ENCODE measurements around the gene HIVEP2. TPM values are rescaled to one million over a fixed set of nuclear protein-coding genes. Genes with fewer than 3 reads are reported as not detected.

The HIVEP2 gene
- total RNA-seq, 1 experiment from 2014 or later, result 3.0 TPM

DNA sequence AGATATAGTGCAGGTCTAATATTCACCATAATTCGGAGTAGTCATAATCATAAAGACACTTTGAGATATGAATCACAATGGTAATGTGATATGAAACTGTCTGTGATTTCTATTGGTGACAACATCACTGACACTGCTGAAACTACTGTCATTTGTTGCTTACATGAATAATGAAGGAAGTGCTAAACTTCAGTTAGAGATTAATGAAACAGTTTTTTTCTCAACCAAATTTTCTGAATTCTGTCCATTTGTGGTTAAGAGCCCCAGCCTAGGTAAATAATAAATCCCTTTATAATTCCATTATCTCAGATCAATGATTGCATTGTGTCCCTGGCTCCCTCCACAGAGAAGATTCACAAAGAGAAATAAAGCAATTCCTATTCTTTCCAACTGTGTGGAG, 122.6 kb downstream of the HIVEP2 start:
- H3K79me2 ChIP-seq (ENCODE audit: low read length), result no peaks in the 10 kb centered on the region
- no peak overlapping the region for H3K4me2 ChIP-seq (ENCODE audit: low read depth, low read length, poor library complexity, severe bottlenecking)
- no peak overlapping the region for H3K4me3 ChIP-seq (ENCODE audit: low read length)
- no peaks in the 10 kb centered on the region for H4K20me1 ChIP-seq (ENCODE audit: insufficient read depth, low read depth, low read length)
- H3K9ac ChIP-seq (ENCODE audit: low read length), result no peak overlapping the region
- no peak overlapping the region for H2AFZ ChIP-seq (ENCODE audit: low read length)
- no peaks in the 10 kb centered on the region for H3K27me3 ChIP-seq (ENCODE audit: low read length)
- H3K36me3 ChIP-seq (ENCODE audit: insufficient read depth, low read length), result no peaks in the 10 kb centered on the region
- DNase-seq, result no peak
- no peaks in the 10 kb centered on the region for H3K9me2 ChIP-seq (replicated peaks; ENCODE audit: insufficient read depth, low read length)
- H3K9me3 ChIP-seq (ENCODE audit: low read length), result no peaks in the 10 kb centered on the region
- peaks cover 7% of the 10 kb centered on the region for H3K4me1 ChIP-seq (ENCODE audit: low read length)
- no peak overlapping the region for H3K27ac ChIP-seq (ENCODE audit: low read length)

- Histone ChIP-seq H3K4me2 (ENCODE audit: low read depth, low read length, poor library complexity, severe bottlenecking) (no peak overlapping the region), H3K9me3 (ENCODE audit: low read length) (no peaks in the 10 kb centered on the region), H3K27ac (ENCODE audit: low read length) (no peak overlapping the region), H3K27me3 (ENCODE audit: low read length) (no peaks in the 10 kb centered on the region), H3K79me2 (ENCODE audit: low read length) (no peaks in the 10 kb centered on the region), H3K4me3 (ENCODE audit: low read length) (no peak overlapping the region), H2AFZ (ENCODE audit: low read length) (no peak overlapping the region), H3K9me2 (replicated peaks; ENCODE audit: insufficient read depth, low read length) (no peaks in the 10 kb centered on the region), H3K4me1 (ENCODE audit: low read length) (peaks cover 7% of the 10 kb centered on the region), H3K9ac (ENCODE audit: low read length) (no peak overlapping the region), H4K20me1 (ENCODE audit: insufficient read depth, low read depth, low read length) (no peaks in the 10 kb centered on the region), H3K36me3 (ENCODE audit: insufficient read depth, low read length) (no peaks in the 10 kb centered on the region)
- no peak for DNase-seq
These were observed 123.1 kb downstream of the HIVEP2 start for GRCh38 chr6:142821860-142822259.

DNA sequence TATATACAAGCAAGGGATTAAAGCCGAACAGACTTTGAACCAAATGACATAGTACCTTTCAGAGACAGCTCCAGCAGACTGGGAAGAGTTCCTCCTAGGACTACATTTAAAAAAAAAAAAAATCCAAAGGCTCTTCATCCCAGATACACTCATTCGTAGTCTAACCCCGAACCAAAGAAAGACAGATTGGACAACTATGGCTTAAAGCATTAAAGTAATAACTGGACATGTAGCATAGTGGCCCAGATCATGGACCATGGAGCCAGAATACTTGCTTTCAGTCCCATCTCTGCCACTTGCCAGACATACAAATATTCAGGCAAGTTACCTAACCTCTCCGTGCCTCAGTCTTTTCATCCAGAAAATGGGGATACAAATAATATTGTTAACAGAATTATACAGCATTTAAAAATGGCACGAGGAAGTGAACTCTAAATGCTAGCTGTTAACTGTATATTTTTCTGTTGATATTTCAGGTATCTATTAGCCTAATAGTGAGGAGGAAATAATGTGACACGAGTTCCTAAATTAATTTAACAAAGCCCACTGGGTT, 123.7 kb downstream of the HIVEP2 start:
- Histone ChIP-seq H2AFZ (ENCODE audit: low read length) (no peak overlapping the region), H3K9me2 (replicated peaks; ENCODE audit: insufficient read depth, low read length) (no peaks in the 10 kb centered on the region), H3K9me3 (ENCODE audit: low read length) (no peaks in the 10 kb centered on the region), H3K4me1 (ENCODE audit: low read length) (peaks cover 7% of the 10 kb centered on the region), H3K27ac (ENCODE audit: low read length) (no peak overlapping the region), H3K4me2 (ENCODE audit: low read depth, low read length, poor library complexity, severe bottlenecking) (no peak overlapping the region), H3K9ac (ENCODE audit: low read length) (no peak overlapping the region), H4K20me1 (ENCODE audit: insufficient read depth, low read depth, low read length) (no peaks in the 10 kb centered on the region), H3K4me3 (ENCODE audit: low read length) (no peak overlapping the region), H3K27me3 (ENCODE audit: low read length) (no peaks in the 10 kb centered on the region), H3K36me3 (ENCODE audit: insufficient read depth, low read length) (no peaks in the 10 kb centered on the region), H3K79me2 (ENCODE audit: low read length) (no peaks in the 10 kb centered on the region)
- DNase-seq, result no peak

- Histone ChIP-seq H3K79me2 (ENCODE audit: low read length) (no peaks in the 10 kb centered on the region), H2AFZ (ENCODE audit: low read length) (peak overlapping the region; percentile 75; the same call in 1 of the 2 replicates)
These were observed 124.5 kb downstream of the HIVEP2 start for GRCh38 chr6:142820338-142821051.

GRCh38 chr6:142819603-142820337, 125.2 kb downstream of the HIVEP2 start:
- DNase-seq, result no peak
- Histone ChIP-seq H3K9ac (ENCODE audit: low read length) (0 out of 2 replicates have a peak overlapping the region, but pooled peaks have one; percentile 35), H3K79me2 (ENCODE audit: low read length) (no peaks in the 10 kb centered on the region), H3K36me3 (ENCODE audit: insufficient read depth, low read length) (no peaks in the 10 kb centered on the region), H3K27ac (ENCODE audit: low read length) (no peak overlapping the region), H3K4me1 (ENCODE audit: low read length) (peaks cover 7% of the 10 kb centered on the region), H3K9me2 (replicated peaks; ENCODE audit: insufficient read depth, low read length) (no peaks in the 10 kb centered on the region), H3K4me2 (ENCODE audit: low read depth, low read length, poor library complexity, severe bottlenecking) (peak overlapping the region; percentile 63), H4K20me1 (ENCODE audit: insufficient read depth, low read depth, low read length) (no peaks in the 10 kb centered on the region), H2AFZ (ENCODE audit: low read length) (peak overlapping the region; percentile 75; the same call in 1 of the 2 replicates), H3K4me3 (ENCODE audit: low read length) (peak overlapping the region; percentile 51; the same call in 1 of the 2 replicates), H3K27me3 (ENCODE audit: low read length) (no peaks in the 10 kb centered on the region), H3K9me3 (ENCODE audit: low read length) (no peaks in the 10 kb centered on the region)

More at GRCh38 chr6:142820338-142821051, 124.5 kb downstream of the HIVEP2 start:
- H3K9me3 ChIP-seq (ENCODE audit: low read length), result no peaks in the 10 kb centered on the region
- no peaks in the 10 kb centered on the region for H3K9me2 ChIP-seq (replicated peaks; ENCODE audit: insufficient read depth, low read length)
- H3K36me3 ChIP-seq (ENCODE audit: insufficient read depth, low read length), result no peaks in the 10 kb centered on the region
- peak overlapping the region; percentile 63 for H3K4me2 ChIP-seq (ENCODE audit: low read depth, low read length, poor library complexity, severe bottlenecking)
- H3K27ac ChIP-seq (ENCODE audit: low read length), result no peak overlapping the region
- no peaks in the 10 kb centered on the region for H3K27me3 ChIP-seq (ENCODE audit: low read length)
- no peak overlapping the region for H3K9ac ChIP-seq (ENCODE audit: low read length)
- peaks cover 7% of the 10 kb centered on the region for H3K4me1 ChIP-seq (ENCODE audit: low read length)
- DNase-seq, result no peak
- no peaks in the 10 kb centered on the region for H4K20me1 ChIP-seq (ENCODE audit: insufficient read depth, low read depth, low read length)
- H3K4me3 ChIP-seq (ENCODE audit: low read length), result 0 out of 2 replicates have a peak overlapping the region, but pooled peaks have one; percentile 51

GRCh38 chr6:142816486-142816885, 128.5 kb downstream of the HIVEP2 start:
- Histone ChIP-seq H4K20me1 (ENCODE audit: insufficient read depth, low read depth, low read length) (no peaks in the 10 kb centered on the region), H3K9ac (ENCODE audit: low read length) (no peak overlapping the region), H3K4me3 (ENCODE audit: low read length) (no peak overlapping the region), H3K27me3 (ENCODE audit: low read length) (no peaks in the 10 kb centered on the region), H3K36me3 (ENCODE audit: insufficient read depth, low read length) (no peaks in the 10 kb centered on the region), H3K27ac (ENCODE audit: low read length) (no peak overlapping the region), H3K9me3 (ENCODE audit: low read length) (no peaks in the 10 kb centered on the region), H3K4me2 (ENCODE audit: low read depth, low read length, poor library complexity, severe bottlenecking) (no peak overlapping the region), H2AFZ (ENCODE audit: low read length) (no peak overlapping the region), H3K9me2 (replicated peaks; ENCODE audit: insufficient read depth, low read length) (no peaks in the 10 kb centered on the region), H3K4me1 (ENCODE audit: low read length) (peaks cover 7% of the 10 kb centered on the region), H3K79me2 (ENCODE audit: low read length) (no peaks in the 10 kb centered on the region)
- no peak for DNase-seq

DNA sequence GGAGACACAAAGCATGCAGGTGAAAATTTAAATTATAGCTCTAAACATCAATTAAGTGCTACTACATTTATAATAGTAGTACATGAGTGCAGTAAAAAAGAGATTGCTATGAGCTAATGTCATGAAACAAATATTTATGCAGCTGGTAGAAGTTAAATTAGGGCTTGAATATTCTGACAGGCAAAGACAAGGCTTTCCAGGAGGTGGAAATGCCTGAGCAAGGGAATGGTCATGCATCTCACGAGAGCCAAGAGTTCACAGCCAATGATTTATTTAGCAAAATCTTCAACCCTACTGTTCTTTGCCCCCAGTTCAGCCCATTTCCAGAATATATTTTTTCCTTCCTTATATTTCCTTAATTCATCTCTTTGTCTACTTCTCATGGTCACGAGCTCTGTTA, 128.9 kb downstream of the HIVEP2 start:
- H3K4me1 ChIP-seq (ENCODE audit: low read length), result peaks cover 7% of the 10 kb centered on the region
- no peak overlapping the region for H3K9ac ChIP-seq (ENCODE audit: low read length)

DNA sequence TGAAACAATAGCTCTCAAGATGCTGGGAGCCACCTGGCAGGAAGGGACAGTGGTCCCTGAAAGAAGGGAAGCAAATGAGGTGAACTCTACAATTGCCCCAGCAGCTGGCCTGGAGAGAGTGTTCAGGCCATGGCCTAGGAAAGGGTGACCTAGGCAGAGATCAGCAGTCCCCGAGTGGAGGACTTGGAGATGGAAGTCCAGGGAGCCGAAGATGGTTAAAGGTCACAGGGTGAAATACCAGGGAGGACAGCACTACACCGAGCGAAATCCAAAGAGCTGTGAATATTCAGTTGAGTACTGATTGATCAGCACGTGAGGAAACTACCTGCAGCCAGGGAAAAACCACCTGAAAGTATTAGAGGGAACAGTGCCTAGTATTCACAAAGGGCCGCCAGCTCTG, 133.1 kb downstream of the HIVEP2 start:
- no peaks in the 10 kb centered on the region for H4K20me1 ChIP-seq (ENCODE audit: insufficient read depth, low read depth, low read length)
- H3K27ac ChIP-seq (ENCODE audit: low read length), result no peak overlapping the region
- H3K4me3 ChIP-seq (ENCODE audit: low read length), result no peak overlapping the region
- no peak overlapping the region for H3K4me2 ChIP-seq (ENCODE audit: low read depth, low read length, poor library complexity, severe bottlenecking)
- no peaks in the 10 kb centered on the region for H3K27me3 ChIP-seq (ENCODE audit: low read length)
- H3K9me2 ChIP-seq (replicated peaks; ENCODE audit: insufficient read depth, low read length), result no peaks in the 10 kb centered on the region; the same call in 1 of the 2 replicates
- DNase-seq, result no peak
- H2AFZ ChIP-seq (ENCODE audit: low read length), result no peak overlapping the region
- no peaks in the 10 kb centered on the region for H3K9me3 ChIP-seq (ENCODE audit: low read length)
- no peaks in the 10 kb centered on the region for H3K79me2 ChIP-seq (ENCODE audit: low read length)
- no peak overlapping the region for H3K9ac ChIP-seq (ENCODE audit: low read length)
- no peaks in the 10 kb centered on the region for H3K36me3 ChIP-seq (ENCODE audit: insufficient read depth, low read length)
- no peaks in the 10 kb centered on the region for H3K4me1 ChIP-seq (ENCODE audit: low read length)

More for the DNA sequence above, 128.9 kb downstream of the HIVEP2 start:
- no peak overlapping the region for H3K4me2 ChIP-seq (ENCODE audit: low read depth, low read length, poor library complexity, severe bottlenecking)
- H3K4me3 ChIP-seq (ENCODE audit: low read length), result no peak overlapping the region
- no peak overlapping the region for H3K27ac ChIP-seq (ENCODE audit: low read length)
- H3K9me3 ChIP-seq (ENCODE audit: low read length), result no peaks in the 10 kb centered on the region
- no peaks in the 10 kb centered on the region for H3K9me2 ChIP-seq (replicated peaks; ENCODE audit: insufficient read depth, low read length)
- H3K27me3 ChIP-seq (ENCODE audit: low read length), result no peaks in the 10 kb centered on the region
- H2AFZ ChIP-seq (ENCODE audit: low read length), result no peak overlapping the region
- no peaks in the 10 kb centered on the region for H3K79me2 ChIP-seq (ENCODE audit: low read length)
- no peaks in the 10 kb centered on the region for H3K36me3 ChIP-seq (ENCODE audit: insufficient read depth, low read length)
- no peak for DNase-seq
- H4K20me1 ChIP-seq (ENCODE audit: insufficient read depth, low read depth, low read length), result no peaks in the 10 kb centered on the region
